ENCODE measurements around the gene ADA.

The ADA gene

DNA sequence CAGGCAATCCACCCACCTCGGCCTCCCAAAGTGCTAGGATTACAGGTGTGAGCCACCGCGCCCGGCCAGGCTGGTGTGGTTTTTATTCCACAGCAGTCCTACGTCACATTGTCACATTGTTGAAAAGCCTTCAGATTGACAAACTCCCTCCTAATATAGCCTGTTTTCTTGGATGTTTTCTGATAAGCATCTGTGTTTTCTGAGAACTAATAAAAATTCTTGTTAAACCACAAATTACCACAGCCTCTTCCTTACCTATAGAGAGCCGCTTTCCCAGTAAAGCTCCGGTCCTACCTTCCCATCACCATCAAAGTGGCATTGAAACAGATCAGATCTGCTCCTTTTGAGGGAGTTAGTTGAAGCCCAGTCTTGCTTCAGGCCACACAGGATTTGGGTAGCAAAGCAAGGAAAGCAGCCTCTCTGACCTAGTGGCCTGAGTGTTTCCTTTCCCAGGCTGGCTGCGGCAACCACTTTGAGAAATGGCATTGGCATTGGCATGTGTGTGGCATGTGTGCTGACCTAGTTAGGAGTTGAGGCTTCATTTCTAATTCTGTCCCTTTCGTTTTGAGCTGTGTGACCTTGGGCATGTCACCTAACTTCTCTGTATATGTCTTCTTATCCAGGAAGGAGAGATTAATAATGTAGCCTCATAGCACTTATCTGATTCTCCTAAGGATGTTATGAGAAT, 70.8 kb downstream of the ADA start:
- DNase-seq (ENCODE audit: extremely low read depth, low read depth): no peak
- no peak overlapping the region for H3K4me3 ChIP-seq (replicated peaks; ENCODE audit: low read depth, low read length)
- TF ChIP-seq, protein P1, sequence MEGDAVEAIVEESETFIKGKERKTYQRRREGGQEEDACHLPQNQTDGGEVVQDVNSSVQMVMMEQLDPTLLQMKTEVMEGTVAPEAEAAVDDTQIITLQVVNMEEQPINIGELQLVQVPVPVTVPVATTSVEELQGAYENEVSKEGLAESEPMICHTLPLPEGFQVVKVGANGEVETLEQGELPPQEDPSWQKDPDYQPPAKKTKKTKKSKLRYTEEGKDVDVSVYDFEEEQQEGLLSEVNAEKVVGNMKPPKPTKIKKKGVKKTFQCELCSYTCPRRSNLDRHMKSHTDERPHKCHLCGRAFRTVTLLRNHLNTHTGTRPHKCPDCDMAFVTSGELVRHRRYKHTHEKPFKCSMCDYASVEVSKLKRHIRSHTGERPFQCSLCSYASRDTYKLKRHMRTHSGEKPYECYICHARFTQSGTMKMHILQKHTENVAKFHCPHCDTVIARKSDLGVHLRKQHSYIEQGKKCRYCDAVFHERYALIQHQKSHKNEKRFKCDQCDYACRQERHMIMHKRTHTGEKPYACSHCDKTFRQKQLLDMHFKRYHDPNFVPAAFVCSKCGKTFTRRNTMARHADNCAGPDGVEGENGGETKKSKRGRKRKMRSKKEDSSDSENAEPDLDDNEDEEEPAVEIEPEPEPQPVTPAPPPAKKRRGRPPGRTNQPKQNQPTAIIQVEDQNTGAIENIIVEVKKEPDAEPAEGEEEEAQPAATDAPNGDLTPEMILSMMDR (IDR thresholded peaks at IDR 0.05; ENCODE audit: low read depth, low read length, missing control alignments): no peak

DNA sequence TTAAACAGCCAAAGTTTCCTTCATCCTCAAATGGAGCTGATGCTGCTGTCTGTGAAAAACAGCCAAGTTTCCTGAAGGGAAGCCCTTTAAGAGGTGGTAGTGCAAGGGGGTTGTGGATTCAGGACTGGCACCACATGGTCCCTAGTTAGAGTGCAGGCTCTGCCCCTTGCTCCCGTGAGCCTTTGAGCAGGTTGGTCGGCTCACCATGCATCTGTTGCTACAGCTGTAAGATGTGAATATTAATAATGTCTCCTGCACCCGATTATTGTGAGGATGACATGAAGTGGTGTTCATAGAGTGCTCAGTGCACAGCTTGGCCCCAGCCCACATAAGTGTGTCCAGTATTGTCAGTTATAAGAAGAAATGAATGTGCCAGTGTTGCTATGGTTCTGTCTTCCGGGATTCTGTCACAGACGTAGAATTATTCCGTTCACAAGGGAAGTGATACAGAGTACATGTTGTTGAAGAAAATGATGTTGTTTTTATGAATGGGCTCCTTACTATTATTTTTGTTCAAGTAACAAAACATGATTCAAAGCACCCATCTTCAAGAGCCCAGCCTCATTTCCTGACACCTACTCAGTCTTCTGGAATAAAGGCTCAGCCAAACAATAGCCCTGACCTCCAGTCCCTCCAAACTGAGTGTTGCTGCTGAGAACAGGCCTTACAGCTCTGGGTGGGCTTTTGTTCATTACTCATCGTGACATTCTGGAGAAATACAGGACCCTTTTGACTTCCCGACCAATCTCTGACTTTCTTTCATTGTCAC, 72.0 kb downstream of the ADA start:
- no peak overlapping the region for H3K4me3 ChIP-seq (replicated peaks; ENCODE audit: low read depth, low read length)
- no peak for DNase-seq (ENCODE audit: extremely low read depth, low read depth)
- TF ChIP-seq, protein P1 (IDR thresholded peaks at IDR 0.05; ENCODE audit: low read depth, low read length, missing control alignments): no peak

DNA sequence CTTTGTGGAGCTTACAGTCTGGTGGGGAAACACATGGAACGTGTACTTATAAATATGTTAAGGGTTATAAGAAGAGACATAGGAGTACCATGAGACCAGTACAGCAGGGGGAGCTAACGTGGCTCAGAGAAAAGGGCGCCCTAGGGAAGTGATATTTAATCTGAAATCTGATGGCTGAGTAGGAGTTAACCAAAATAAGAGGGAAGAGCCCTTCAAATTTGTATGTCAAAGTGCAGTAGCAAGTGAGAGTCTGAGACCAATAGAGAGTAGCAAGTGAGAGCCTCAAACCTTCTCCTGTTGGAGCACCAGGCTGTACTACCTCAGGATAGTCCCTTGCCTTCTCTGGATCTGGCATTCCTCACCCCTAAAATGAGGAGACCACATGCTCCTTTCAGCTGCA, 75.2 kb downstream of the ADA start:
- no peak overlapping the region for H3K4me3 ChIP-seq (replicated peaks; ENCODE audit: low read depth, low read length)
- TF ChIP-seq, protein P1 (IDR thresholded peaks at IDR 0.05; ENCODE audit: low read depth, low read length, missing control alignments): peak; percentile 53
- peak; percentile 52 for DNase-seq (ENCODE audit: extremely low read depth, low read depth)

DNA sequence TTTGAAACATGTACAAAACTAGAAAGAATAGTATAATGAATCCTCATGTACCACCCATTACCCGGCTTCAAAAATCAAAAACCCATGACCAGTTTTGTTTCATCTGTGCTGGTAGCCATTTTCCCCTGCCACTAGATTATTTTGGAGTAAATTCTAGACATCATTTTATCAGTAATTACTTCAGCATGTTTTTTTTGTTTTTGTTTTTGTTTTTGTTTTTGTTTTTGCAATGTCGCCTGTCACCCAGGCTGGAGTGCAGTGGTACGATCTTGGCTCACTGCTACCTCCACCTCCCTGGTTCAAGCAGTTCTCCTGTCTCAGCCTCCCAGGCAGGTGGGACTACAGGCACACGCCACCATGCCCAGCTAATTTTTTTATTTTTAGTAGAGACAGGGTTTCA, 77.1 kb downstream of the ADA start:
- TF ChIP-seq, protein P1 (IDR thresholded peaks at IDR 0.05; ENCODE audit: low read depth, low read length, missing control alignments): no peak
- no peak for DNase-seq (ENCODE audit: extremely low read depth, low read depth)
- H3K4me3 ChIP-seq (replicated peaks; ENCODE audit: low read depth, low read length): no peak overlapping the region

DNA sequence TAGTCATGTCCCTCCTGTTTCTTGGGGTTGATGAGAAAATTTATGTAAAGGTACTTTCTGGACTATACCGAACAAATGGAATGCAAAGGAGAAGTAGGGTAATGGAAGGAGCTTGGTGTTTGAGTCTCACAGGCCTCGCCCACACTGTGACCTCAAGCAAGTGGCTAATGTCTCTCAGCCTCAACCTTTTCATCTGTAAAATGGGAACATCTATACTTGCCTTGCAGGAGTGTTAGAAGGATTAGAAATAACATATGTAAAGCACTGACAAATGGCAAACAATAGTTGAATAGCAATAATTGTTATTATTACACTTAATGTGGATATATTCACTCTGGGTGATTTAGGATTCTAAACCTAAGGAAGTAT, 78.0 kb downstream of the ADA start:
- no peak for DNase-seq (ENCODE audit: extremely low read depth, low read depth)
- TF ChIP-seq, protein P1 (IDR thresholded peaks at IDR 0.05; ENCODE audit: low read depth, low read length, missing control alignments): no peak
- H3K4me3 ChIP-seq (replicated peaks; ENCODE audit: low read depth, low read length): no peak overlapping the region

DNA sequence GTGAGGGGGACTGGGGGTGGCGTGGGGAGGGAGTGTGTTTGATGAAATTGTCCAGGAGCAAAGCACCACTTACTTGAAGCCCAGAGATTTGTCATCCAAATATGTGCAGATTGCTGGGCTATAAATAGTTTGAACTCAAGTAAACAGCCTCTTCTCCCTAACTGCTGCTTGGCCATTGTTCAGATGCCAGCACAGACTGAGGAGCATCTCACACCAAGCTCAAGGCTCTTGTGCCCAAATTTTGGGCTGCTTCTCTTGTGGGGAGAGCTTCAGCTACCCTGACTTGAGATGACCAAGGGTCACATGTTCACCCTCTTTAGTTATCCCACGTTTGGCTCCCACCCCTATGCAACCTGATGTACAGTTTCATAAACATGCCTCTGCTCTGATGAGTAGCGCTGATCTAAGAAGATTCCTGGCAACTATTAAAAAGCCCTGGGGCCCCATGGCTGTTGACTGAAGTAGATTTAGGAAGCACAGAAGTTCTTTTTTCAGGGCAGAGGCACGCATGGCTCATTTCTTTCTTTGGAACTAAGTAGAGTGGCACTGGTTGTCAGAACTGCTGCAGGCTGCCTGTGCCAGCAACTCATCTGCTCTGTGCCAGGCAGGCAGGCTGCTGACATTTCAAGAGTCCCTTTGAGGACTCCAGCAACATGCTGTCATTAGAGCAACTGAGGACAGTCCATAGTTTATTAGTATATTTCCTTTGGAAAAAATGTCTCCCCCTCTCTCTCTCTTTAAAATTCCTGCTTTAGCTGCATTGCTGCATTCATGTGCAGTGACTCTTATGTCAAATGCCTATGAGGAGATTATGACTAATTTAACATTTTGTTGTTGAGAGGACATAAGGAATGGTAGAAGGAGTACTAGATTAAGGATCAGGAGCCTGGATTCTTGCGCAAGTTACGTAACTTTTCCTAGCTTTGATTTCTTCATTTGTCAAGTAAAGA, 78.7 kb downstream of the ADA start:
- TF ChIP-seq, protein P1 (IDR thresholded peaks at IDR 0.05; ENCODE audit: low read depth, low read length, missing control alignments): no peak
- DNase-seq (ENCODE audit: extremely low read depth, low read depth): peak; percentile 87
- peak overlapping the region; percentile 6; the same call in 1 of the 2 replicates for H3K4me3 ChIP-seq (replicated peaks; ENCODE audit: low read depth, low read length)

All from HFF-Myc (cell line).